ENCODE data around the gene JOSD2. TPM values are rescaled to one million over a fixed set of nuclear protein-coding genes. Genes with fewer than 3 reads are reported as not detected.

The JOSD2 gene
- total RNA-seq, 4 donors from 2014 or later, result 8.5 to 25.0 (median 21.2) TPM

GRCh38 chr19:50457300-50457699 is 53.7 kb downstream of the JOSD2 start:
- DNase-seq (ENCODE audit: low spot score in 2 of 2), result no peak
- WGBS, 2 donors, result 80 to 91% methylated on average over 5 of the region's 5 CpGs
- H3K4me3 ChIP-seq (ENCODE audit: low read depth, poor library complexity, severe bottlenecking), result no peak overlapping the region
- TF ChIP-seq CTCF (IDR thresholded peaks at IDR 0.05) (no peak), POLR2A (IDR thresholded peaks at IDR 0.05) (no peak)
- intact Hi-C loops (cut with DNase I; ENCODE audit: low total_unique reads), result no loop called here

Other genes starting within 250 kb of the JOSD2 start
- 1 to 10 TPM in 3 of 4 donors, under 1 TPM in 1; 0.53 to 2.0 (median 1.7) TPM for gene KCNC3, start 181.8 kb downstream of the JOSD2 start, total RNA-seq
- 1 to 10 TPM in 3 of 4 donors, under 1 TPM in 1; 0.51 to 5.9 (median 2.6) TPM for gene NAPSA, start 145.6 kb downstream of the JOSD2 start, total RNA-seq
- 100 to 1,000 TPM in 3 of 4 donors, 10 to 100 TPM in 1; 83.1 to 112 (median 103) TPM for gene NR1H2, start 134.7 kb downstream of the JOSD2 start, total RNA-seq
- 10 to 100 TPM; 16.8 to 26.6 (median 20.0) TPM for gene POLD1, start 126.8 kb downstream of the JOSD2 start, total RNA-seq
- not detected for gene SPIB, start 92.3 kb downstream of the JOSD2 start, total RNA-seq
- gene MYBPC2, start 78.3 kb downstream of the JOSD2 start, total RNA-seq, result 1 to 10 TPM in 1 of 4 donors, under 1 TPM in 2, not detected in 1; 0.05 to 1.3 (median 0.15) TPM
- 10 to 100 TPM; 35.1 to 93.5 (median 67.5) TPM for gene EMC10, start 34.7 kb downstream of the JOSD2 start, total RNA-seq
- 1 to 10 TPM; 1.7 to 5.9 (median 3.3) TPM for gene GARIN5A, start 34.3 kb downstream of the JOSD2 start, total RNA-seq
- gene ASPDH, start 2.7 kb upstream of the JOSD2 start, total RNA-seq, result not detected
- gene LRRC4B, start 57.2 kb upstream of the JOSD2 start, total RNA-seq, result 1 to 10 TPM in 1 of 4 donors, under 1 TPM in 3; 0.23 to 1.8 (median 0.35) TPM
- under 1 TPM in 3 of 4 donors, not detected in 1; 0.29 to 0.49 (median 0.42) TPM for gene SYT3, start 128.7 kb upstream of the JOSD2 start, total RNA-seq
- 1 to 10 TPM in 1 of 4 donors, under 1 TPM in 1, not detected in 2; 0.91 to 1.4 TPM for gene C19orf81, start 138.3 kb upstream of the JOSD2 start, total RNA-seq
- gene SHANK1, start 208.6 kb upstream of the JOSD2 start, total RNA-seq, result 1 to 10 TPM in 2 of 4 donors, under 1 TPM in 2; 0.30 to 1.6 (median 0.67) TPM
- gene CLEC11A, start 212.2 kb upstream of the JOSD2 start, total RNA-seq, result 10 to 100 TPM in 2 of 4 donors, 1 to 10 TPM in 2; 9.5 to 19.2 (median 11.9) TPM

Measured in lower leg skin (tissue), 4 donors.